Liver (tissue), 3 donors: ENCODE data around the gene DISC1.

Experiments
- EGR1 ChIP-seq, 2 donors: IDR thresholded peaks; 2 replicates each; pipeline ENCODE4 v1.6.1; 2016 to 2018; ENCODE audit warnings: antibody characterized with exemption in 2 of 2, low read depth in 2 of 2
- FOXA1 ChIP-seq: IDR thresholded peaks from 2 replicates; pipeline ENCODE4 v1.6.1; 2016; ENCODE audit warnings: antibody characterized with exemption
- HNF4A ChIP-seq, 2 donors: conservative IDR thresholded peaks; 2 replicates each; pipeline ENCODE4 v1.6.1; 2016; ENCODE audit warnings: antibody characterized with exemption in 2 of 2, mild to moderate bottlenecking in 2 of 2
- HNF4G ChIP-seq: IDR thresholded peaks from 2 replicates; pipeline ENCODE4 v1.6.1; 2016; ENCODE audit warnings: antibody characterized with exemption
- JUND ChIP-seq, 2 donors: IDR thresholded peaks; 2 replicates each; pipeline ENCODE4 v1.6.1; 2016; ENCODE audit warnings: antibody characterized with exemption in 2 of 2
- RAD21 ChIP-seq, 2 donors: IDR thresholded peaks; 2 replicates each; pipeline ENCODE4 v1.6.1; 2016; ENCODE audit warnings: antibody characterized with exemption in 2 of 2, mild to moderate bottlenecking in 2 of 2
- SP1 ChIP-seq: IDR thresholded peaks from 2 replicates; pipeline ENCODE4 v1.6.1; 2018; ENCODE audit warnings: antibody characterized with exemption, mild to moderate bottlenecking
- TAF1 ChIP-seq: conservative IDR thresholded peaks from 2 replicates; pipeline ENCODE4 v1.6.1; 2016; ENCODE audit warnings: antibody characterized with exemption, mild to moderate bottlenecking
- YY1 ChIP-seq: IDR thresholded peaks from 2 replicates; pipeline ENCODE4 v1.6.1; 2016; ENCODE audit warnings: antibody characterized with exemption, mild to moderate bottlenecking
- TF ChIP-seq, protein P1 (sequence below): IDR thresholded peaks from 2 replicates; pipeline ENCODE4 v1.6.1; 2016; ENCODE audit warnings: antibody characterized with exemption
- TF ChIP-seq, protein P2 (sequence below): fragments of 150-350 bp; IDR thresholded peaks from 2 replicates; pipeline ENCODE4 v1.5.1; 2017; ENCODE audit warnings: improper control_type of control experiment, low read depth, low read length; ENCODE audit not compliant: missing input control
- TF ChIP-seq, protein P3 (sequence below): IDR thresholded peaks from 2 replicates; pipeline ENCODE4 v1.6.1; 2016; ENCODE audit warnings: antibody characterized with exemption, mild to moderate bottlenecking
- TF ChIP-seq, protein P4 (sequence below): IDR thresholded peaks from 2 replicates; pipeline ENCODE4 v1.6.1; 2016; ENCODE audit warnings: antibody characterized with exemption
- TF ChIP-seq, protein P5 (sequence below): IDR thresholded peaks from 2 replicates; pipeline ENCODE4 v1.6.1; 2016; ENCODE audit warnings: antibody characterized with exemption
- donor health status: healthy.
- donor health status: healthy.

DNA sequence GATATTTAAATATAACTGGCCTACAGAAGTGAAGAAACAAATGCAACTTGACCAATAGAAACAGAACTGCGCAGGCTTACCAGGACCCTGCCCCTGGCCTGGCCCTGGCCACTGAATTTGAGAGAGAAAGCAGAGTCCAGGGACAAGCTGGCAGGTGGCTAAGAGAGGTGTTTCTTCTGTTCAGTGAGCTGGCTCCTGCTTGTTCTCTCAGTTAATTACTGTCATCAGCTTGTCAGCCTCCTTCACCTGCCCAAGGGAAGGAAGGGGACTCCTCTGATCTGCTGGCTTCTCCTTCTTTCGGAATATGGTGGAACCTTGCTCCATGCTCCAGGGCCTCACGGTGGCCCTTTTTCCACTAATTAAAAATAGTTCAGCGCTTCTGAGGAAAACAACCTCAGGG is 388.4 kb downstream of the DISC1 start:
- TF ChIP-seq HNF4A (conservative IDR thresholded peaks at IDR 0.05), result no peak
- TF ChIP-seq, protein P1, sequence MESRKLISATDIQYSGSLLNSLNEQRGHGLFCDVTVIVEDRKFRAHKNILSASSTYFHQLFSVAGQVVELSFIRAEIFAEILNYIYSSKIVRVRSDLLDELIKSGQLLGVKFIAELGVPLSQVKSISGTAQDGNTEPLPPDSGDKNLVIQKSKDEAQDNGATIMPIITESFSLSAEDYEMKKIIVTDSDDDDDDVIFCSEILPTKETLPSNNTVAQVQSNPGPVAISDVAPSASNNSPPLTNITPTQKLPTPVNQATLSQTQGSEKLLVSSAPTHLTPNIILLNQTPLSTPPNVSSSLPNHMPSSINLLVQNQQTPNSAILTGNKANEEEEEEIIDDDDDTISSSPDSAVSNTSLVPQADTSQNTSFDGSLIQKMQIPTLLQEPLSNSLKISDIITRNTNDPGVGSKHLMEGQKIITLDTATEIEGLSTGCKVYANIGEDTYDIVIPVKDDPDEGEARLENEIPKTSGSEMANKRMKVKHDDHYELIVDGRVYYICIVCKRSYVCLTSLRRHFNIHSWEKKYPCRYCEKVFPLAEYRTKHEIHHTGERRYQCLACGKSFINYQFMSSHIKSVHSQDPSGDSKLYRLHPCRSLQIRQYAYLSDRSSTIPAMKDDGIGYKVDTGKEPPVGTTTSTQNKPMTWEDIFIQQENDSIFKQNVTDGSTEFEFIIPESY, result no peak
- TF ChIP-seq, protein P2, sequence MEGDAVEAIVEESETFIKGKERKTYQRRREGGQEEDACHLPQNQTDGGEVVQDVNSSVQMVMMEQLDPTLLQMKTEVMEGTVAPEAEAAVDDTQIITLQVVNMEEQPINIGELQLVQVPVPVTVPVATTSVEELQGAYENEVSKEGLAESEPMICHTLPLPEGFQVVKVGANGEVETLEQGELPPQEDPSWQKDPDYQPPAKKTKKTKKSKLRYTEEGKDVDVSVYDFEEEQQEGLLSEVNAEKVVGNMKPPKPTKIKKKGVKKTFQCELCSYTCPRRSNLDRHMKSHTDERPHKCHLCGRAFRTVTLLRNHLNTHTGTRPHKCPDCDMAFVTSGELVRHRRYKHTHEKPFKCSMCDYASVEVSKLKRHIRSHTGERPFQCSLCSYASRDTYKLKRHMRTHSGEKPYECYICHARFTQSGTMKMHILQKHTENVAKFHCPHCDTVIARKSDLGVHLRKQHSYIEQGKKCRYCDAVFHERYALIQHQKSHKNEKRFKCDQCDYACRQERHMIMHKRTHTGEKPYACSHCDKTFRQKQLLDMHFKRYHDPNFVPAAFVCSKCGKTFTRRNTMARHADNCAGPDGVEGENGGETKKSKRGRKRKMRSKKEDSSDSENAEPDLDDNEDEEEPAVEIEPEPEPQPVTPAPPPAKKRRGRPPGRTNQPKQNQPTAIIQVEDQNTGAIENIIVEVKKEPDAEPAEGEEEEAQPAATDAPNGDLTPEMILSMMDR, result no peak
- TF ChIP-seq, protein P3, sequence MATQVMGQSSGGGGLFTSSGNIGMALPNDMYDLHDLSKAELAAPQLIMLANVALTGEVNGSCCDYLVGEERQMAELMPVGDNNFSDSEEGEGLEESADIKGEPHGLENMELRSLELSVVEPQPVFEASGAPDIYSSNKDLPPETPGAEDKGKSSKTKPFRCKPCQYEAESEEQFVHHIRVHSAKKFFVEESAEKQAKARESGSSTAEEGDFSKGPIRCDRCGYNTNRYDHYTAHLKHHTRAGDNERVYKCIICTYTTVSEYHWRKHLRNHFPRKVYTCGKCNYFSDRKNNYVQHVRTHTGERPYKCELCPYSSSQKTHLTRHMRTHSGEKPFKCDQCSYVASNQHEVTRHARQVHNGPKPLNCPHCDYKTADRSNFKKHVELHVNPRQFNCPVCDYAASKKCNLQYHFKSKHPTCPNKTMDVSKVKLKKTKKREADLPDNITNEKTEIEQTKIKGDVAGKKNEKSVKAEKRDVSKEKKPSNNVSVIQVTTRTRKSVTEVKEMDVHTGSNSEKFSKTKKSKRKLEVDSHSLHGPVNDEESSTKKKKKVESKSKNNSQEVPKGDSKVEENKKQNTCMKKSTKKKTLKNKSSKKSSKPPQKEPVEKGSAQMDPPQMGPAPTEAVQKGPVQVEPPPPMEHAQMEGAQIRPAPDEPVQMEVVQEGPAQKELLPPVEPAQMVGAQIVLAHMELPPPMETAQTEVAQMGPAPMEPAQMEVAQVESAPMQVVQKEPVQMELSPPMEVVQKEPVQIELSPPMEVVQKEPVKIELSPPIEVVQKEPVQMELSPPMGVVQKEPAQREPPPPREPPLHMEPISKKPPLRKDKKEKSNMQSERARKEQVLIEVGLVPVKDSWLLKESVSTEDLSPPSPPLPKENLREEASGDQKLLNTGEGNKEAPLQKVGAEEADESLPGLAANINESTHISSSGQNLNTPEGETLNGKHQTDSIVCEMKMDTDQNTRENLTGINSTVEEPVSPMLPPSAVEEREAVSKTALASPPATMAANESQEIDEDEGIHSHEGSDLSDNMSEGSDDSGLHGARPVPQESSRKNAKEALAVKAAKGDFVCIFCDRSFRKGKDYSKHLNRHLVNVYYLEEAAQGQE, result no peak
- no peak for TF ChIP-seq RAD21 (IDR thresholded peaks at IDR 0.05)
- no peak for TF ChIP-seq SP1
- no peak for TF ChIP-seq EGR1 (IDR thresholded peaks at IDR 0.05; ENCODE audit: low read depth in 2 of 2)
- no peak for TF ChIP-seq HNF4G
- TF ChIP-seq, protein P4, sequence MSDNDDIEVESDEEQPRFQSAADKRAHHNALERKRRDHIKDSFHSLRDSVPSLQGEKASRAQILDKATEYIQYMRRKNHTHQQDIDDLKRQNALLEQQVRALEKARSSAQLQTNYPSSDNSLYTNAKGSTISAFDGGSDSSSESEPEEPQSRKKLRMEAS, result no peak
- TF ChIP-seq, protein P5, sequence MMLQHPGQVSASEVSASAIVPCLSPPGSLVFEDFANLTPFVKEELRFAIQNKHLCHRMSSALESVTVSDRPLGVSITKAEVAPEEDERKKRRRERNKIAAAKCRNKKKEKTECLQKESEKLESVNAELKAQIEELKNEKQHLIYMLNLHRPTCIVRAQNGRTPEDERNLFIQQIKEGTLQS, result no peak
- TF ChIP-seq YY1, result no peak
- TF ChIP-seq JUND (IDR thresholded peaks at IDR 0.05), result no peak
- no peak for TF ChIP-seq TAF1
- no peak for TF ChIP-seq FOXA1
